ENCODE measurements around the gene POLR1G.

GRCh38 chr19:45456500-45456815 is 50.0 kb downstream of the POLR1G start:
- no peak for TF ChIP-seq CTCF (conservative IDR thresholded peaks at IDR 0.05; ENCODE audit: low read length)
- TF ChIP-seq EZH2phosphoT487 (IDR thresholded peaks at IDR 0.05; ENCODE audit: borderline replicate concordance): no peak

Data from Loucy (cell line).